ENCODE data around the gene ZBTB43.
A peak's percentile ranks its signal among the peaks of the same experiment; 100 is the strongest.
"Not testable (repeated sequence)": the region's sequence is repeated elsewhere in the genome, so short reads cannot be mapped to it uniquely, and the experiment has no call there.

ZBTB43 gene

GRCh38 chr9:126805554-126806262, 868 bp downstream of the ZBTB43 start:
- H3K9ac ChIP-seq (ENCODE audit: low read depth in 1 of 2, low read length in 2 of 2): peak overlapping the region; percentile 82 to 87
- H3K4me3 ChIP-seq (ENCODE audit: low read depth in 1 of 2, low read length in 2 of 2): peak overlapping the region; percentile 89 to 98
- no peaks in the 10 kb centered on the region for H3K27me3 ChIP-seq (ENCODE audit: control insufficient read depth in 1 of 2, insufficient read depth in 2 of 2, low read length in 2 of 2)
- H3K27ac ChIP-seq (ENCODE audit: low read depth, low read length): peak overlapping the region; percentile 86
- peaks cover 11 to 19% of the 10 kb centered on the region in 2 donors for H3K4me1 ChIP-seq (ENCODE audit: control insufficient read depth in 1 of 2, insufficient read depth in 2 of 2, low read length in 2 of 2)
- H3K9me3 ChIP-seq (ENCODE audit: control insufficient read depth in 1 of 2, low read length in 2 of 2): no peaks in the 10 kb centered on the region
- peaks cover 0 to 12% of the 10 kb centered on the region in 2 donors for H3K36me3 ChIP-seq (ENCODE audit: control insufficient read depth in 1 of 2, insufficient read depth in 2 of 2, low read length in 2 of 2)

- Histone ChIP-seq H3K27ac (ENCODE audit: low read depth, low read length) (no peak overlapping the region), H3K4me3 (ENCODE audit: low read depth in 1 of 2, low read length in 2 of 2) (peak overlapping the region; percentile 89 to 98), H3K9me3 (ENCODE audit: control insufficient read depth in 1 of 2, low read length in 2 of 2) (no peaks in the 10 kb centered on the region), H3K4me1 (ENCODE audit: control insufficient read depth in 1 of 2, insufficient read depth in 2 of 2, low read length in 2 of 2) (peaks cover 11 to 19% of the 10 kb centered on the region in 2 donors), H3K36me3 (ENCODE audit: control insufficient read depth in 1 of 2, insufficient read depth in 2 of 2, low read length in 2 of 2) (peaks cover 0 to 12% of the 10 kb centered on the region in 2 donors), H3K9ac (ENCODE audit: low read depth in 1 of 2, low read length in 2 of 2) (peak overlapping the region; percentile 82 to 87), H3K27me3 (ENCODE audit: control insufficient read depth in 1 of 2, insufficient read depth in 2 of 2, low read length in 2 of 2) (no peaks in the 10 kb centered on the region)
These were observed 1.5 kb downstream of the ZBTB43 start for GRCh38 chr9:126806336-126806735.

- H3K4me1 ChIP-seq (ENCODE audit: control insufficient read depth in 1 of 2, insufficient read depth in 2 of 2, low read length in 2 of 2): peaks cover 11 to 19% of the 10 kb centered on the region in 2 donors
- H3K4me3 ChIP-seq (ENCODE audit: low read depth in 1 of 2, low read length in 2 of 2): no peak overlapping the region
- no peak overlapping the region for H3K27ac ChIP-seq (ENCODE audit: low read depth, low read length)
- no peaks in the 10 kb centered on the region for H3K9me3 ChIP-seq (ENCODE audit: control insufficient read depth in 1 of 2, low read length in 2 of 2)
- H3K9ac ChIP-seq (ENCODE audit: low read depth in 1 of 2, low read length in 2 of 2): no peak overlapping the region
- no peaks in the 10 kb centered on the region for H3K27me3 ChIP-seq (ENCODE audit: control insufficient read depth in 1 of 2, insufficient read depth in 2 of 2, low read length in 2 of 2)
- peaks cover 4 to 30% of the 10 kb centered on the region in 2 donors for H3K36me3 ChIP-seq (ENCODE audit: control insufficient read depth in 1 of 2, insufficient read depth in 2 of 2, low read length in 2 of 2)
These were observed 4.2 kb downstream of the ZBTB43 start for GRCh38 chr9:126809068-126809467.

GRCh38 chr9:126810221-126810620, 5.4 kb downstream of the ZBTB43 start:
- not testable (repeated sequence) for H3K27ac ChIP-seq (ENCODE audit: low read depth, low read length); H3K9me3 ChIP-seq (ENCODE audit: control insufficient read depth in 1 of 2, low read length in 2 of 2); H3K9ac ChIP-seq (ENCODE audit: low read depth in 1 of 2, low read length in 2 of 2); H3K4me3 ChIP-seq (ENCODE audit: low read depth in 1 of 2, low read length in 2 of 2); H3K27me3 ChIP-seq (ENCODE audit: control insufficient read depth in 1 of 2, insufficient read depth in 2 of 2, low read length in 2 of 2)
- H3K4me1 ChIP-seq (ENCODE audit: control insufficient read depth in 1 of 2, insufficient read depth in 2 of 2, low read length in 2 of 2): peaks cover 11 to 19% of the 10 kb centered on the region in 2 donors
- H3K36me3 ChIP-seq (ENCODE audit: control insufficient read depth in 1 of 2, insufficient read depth in 2 of 2, low read length in 2 of 2): peaks cover 4 to 30% of the 10 kb centered on the region in 2 donors

GRCh38 chr9:126813072-126813471, 8.2 kb downstream of the ZBTB43 start:
- H3K4me3 ChIP-seq (ENCODE audit: low read depth in 1 of 2, low read length in 2 of 2): no peak overlapping the region
- no peaks in the 10 kb centered on the region for H3K27me3 ChIP-seq (ENCODE audit: control insufficient read depth in 1 of 2, insufficient read depth in 2 of 2, low read length in 2 of 2)
- H3K9ac ChIP-seq (ENCODE audit: low read depth in 1 of 2, low read length in 2 of 2): no peak overlapping the region
- H3K36me3 ChIP-seq (ENCODE audit: control insufficient read depth in 1 of 2, insufficient read depth in 2 of 2, low read length in 2 of 2): peaks cover 15 to 39% of the 10 kb centered on the region in 2 donors
- no peaks in the 10 kb centered on the region for H3K4me1 ChIP-seq (ENCODE audit: control insufficient read depth in 1 of 2, insufficient read depth in 2 of 2, low read length in 2 of 2)
- H3K9me3 ChIP-seq (ENCODE audit: control insufficient read depth in 1 of 2, low read length in 2 of 2): peaks cover 5 to 10% of the 10 kb centered on the region in 2 donors
- no peak overlapping the region for H3K27ac ChIP-seq (ENCODE audit: low read depth, low read length)

- Histone ChIP-seq H3K9me3 (ENCODE audit: control insufficient read depth in 1 of 2, low read length in 2 of 2) (peaks cover 9 to 19% of the 10 kb centered on the region in 2 donors), H3K27me3 (ENCODE audit: control insufficient read depth in 1 of 2, insufficient read depth in 2 of 2, low read length in 2 of 2) (no peaks in the 10 kb centered on the region), H3K27ac (ENCODE audit: low read depth, low read length) (no peak overlapping the region), H3K4me1 (ENCODE audit: control insufficient read depth in 1 of 2, insufficient read depth in 2 of 2, low read length in 2 of 2) (no peaks in the 10 kb centered on the region), H3K4me3 (ENCODE audit: low read depth in 1 of 2, low read length in 2 of 2) (no peak overlapping the region), H3K36me3 (ENCODE audit: control insufficient read depth in 1 of 2, insufficient read depth in 2 of 2, low read length in 2 of 2) (peaks cover 21 to 45% of the 10 kb centered on the region in 2 donors), H3K9ac (ENCODE audit: low read depth in 1 of 2, low read length in 2 of 2) (no peak overlapping the region)
These were observed 9.3 kb downstream of the ZBTB43 start for GRCh38 chr9:126814091-126814490.

GRCh38 chr9:126817615-126818014, 12.8 kb downstream of the ZBTB43 start:
- Histone ChIP-seq H3K36me3 (ENCODE audit: control insufficient read depth in 1 of 2, insufficient read depth in 2 of 2, low read length in 2 of 2) (peaks cover 22 to 36% of the 10 kb centered on the region in 2 donors), H3K9me3 (ENCODE audit: control insufficient read depth in 1 of 2, low read length in 2 of 2) (peaks cover 20 to 33% of the 10 kb centered on the region in 2 donors)
- not testable (repeated sequence) for H3K4me3 ChIP-seq (ENCODE audit: low read depth in 1 of 2, low read length in 2 of 2); H3K9ac ChIP-seq (ENCODE audit: low read depth in 1 of 2, low read length in 2 of 2); H3K27me3 ChIP-seq (ENCODE audit: control insufficient read depth in 1 of 2, insufficient read depth in 2 of 2, low read length in 2 of 2); H3K4me1 ChIP-seq (ENCODE audit: control insufficient read depth in 1 of 2, insufficient read depth in 2 of 2, low read length in 2 of 2); H3K27ac ChIP-seq (ENCODE audit: low read depth, low read length)

GRCh38 chr9:126818482-126818881, 13.6 kb downstream of the ZBTB43 start:
- H3K9me3 ChIP-seq (ENCODE audit: control insufficient read depth in 1 of 2, low read length in 2 of 2): peaks cover 20 to 33% of the 10 kb centered on the region in 2 donors
- no peaks in the 10 kb centered on the region for H3K4me1 ChIP-seq (ENCODE audit: control insufficient read depth in 1 of 2, insufficient read depth in 2 of 2, low read length in 2 of 2)
- no peak overlapping the region for H3K27ac ChIP-seq (ENCODE audit: low read depth, low read length)
- no peak overlapping the region for H3K4me3 ChIP-seq (ENCODE audit: low read depth in 1 of 2, low read length in 2 of 2)
- H3K36me3 ChIP-seq (ENCODE audit: control insufficient read depth in 1 of 2, insufficient read depth in 2 of 2, low read length in 2 of 2): peaks cover 21 to 29% of the 10 kb centered on the region in 2 donors
- no peaks in the 10 kb centered on the region for H3K27me3 ChIP-seq (ENCODE audit: control insufficient read depth in 1 of 2, insufficient read depth in 2 of 2, low read length in 2 of 2)
- no peak overlapping the region for H3K9ac ChIP-seq (ENCODE audit: low read depth in 1 of 2, low read length in 2 of 2)

GRCh38 chr9:126819482-126819881, 14.6 kb downstream of the ZBTB43 start:
- H3K27ac ChIP-seq (ENCODE audit: low read depth, low read length): no peak overlapping the region
- H3K4me3 ChIP-seq (ENCODE audit: low read depth in 1 of 2, low read length in 2 of 2): no peak overlapping the region
- H3K9me3 ChIP-seq (ENCODE audit: control insufficient read depth in 1 of 2, low read length in 2 of 2): peaks cover 20 to 31% of the 10 kb centered on the region in 2 donors
- H3K4me1 ChIP-seq (ENCODE audit: control insufficient read depth in 1 of 2, insufficient read depth in 2 of 2, low read length in 2 of 2): no peaks in the 10 kb centered on the region
- H3K36me3 ChIP-seq (ENCODE audit: control insufficient read depth in 1 of 2, insufficient read depth in 2 of 2, low read length in 2 of 2): peaks cover 21 to 27% of the 10 kb centered on the region in 2 donors
- no peak overlapping the region for H3K9ac ChIP-seq (ENCODE audit: low read depth in 1 of 2, low read length in 2 of 2)
- no peaks in the 10 kb centered on the region for H3K27me3 ChIP-seq (ENCODE audit: control insufficient read depth in 1 of 2, insufficient read depth in 2 of 2, low read length in 2 of 2)

- Histone ChIP-seq H3K27me3 (ENCODE audit: control insufficient read depth in 1 of 2, insufficient read depth in 2 of 2, low read length in 2 of 2) (no peaks in the 10 kb centered on the region), H3K9ac (ENCODE audit: low read depth in 1 of 2, low read length in 2 of 2) (no peak overlapping the region), H3K36me3 (ENCODE audit: control insufficient read depth in 1 of 2, insufficient read depth in 2 of 2, low read length in 2 of 2) (peaks cover 24 to 25% of the 10 kb centered on the region in 2 donors), H3K4me1 (ENCODE audit: control insufficient read depth in 1 of 2, insufficient read depth in 2 of 2, low read length in 2 of 2) (no peaks in the 10 kb centered on the region), H3K4me3 (ENCODE audit: low read depth in 1 of 2, low read length in 2 of 2) (no peak overlapping the region), H3K9me3 (ENCODE audit: control insufficient read depth in 1 of 2, low read length in 2 of 2) (peaks cover 16 to 27% of the 10 kb centered on the region in 2 donors), H3K27ac (ENCODE audit: low read depth, low read length) (no peak overlapping the region)
These were observed 17.4 kb downstream of the ZBTB43 start for GRCh38 chr9:126822278-126822677.
